DOHH2 (cell line): Measurements from ENCODE around the gene SCLT1.

Experiments used
- H3F3A ChIP-seq: fragments of 200-600 bp; sonication (generic), shearing (Covaris generic); 2 replicates; pipeline ENCODE4 v1.6.0; 2016; ENCODE audit warnings: antibody characterized with exemption, mild to moderate bottlenecking; ENCODE audit not compliant: control insufficient read depth, insufficient read depth
- H3K27ac ChIP-seq: fragments of 200-600 bp; sonication (generic); 2 replicates; pipeline ENCODE4 v1.5.1; 2014; ENCODE audit warnings: low read depth, mild to moderate bottlenecking, low read length, moderate library complexity
- H3K27me3 ChIP-seq: fragments of 200-600 bp; sonication (generic); 2 replicates; pipeline ENCODE4 v1.6.1; 2014; ENCODE audit warnings: mild to moderate bottlenecking, low read length, mixed read lengths; ENCODE audit not compliant: control insufficient read depth
- H3K36me3 ChIP-seq: fragments of 200-600 bp; sonication (generic); 2 replicates; pipeline ENCODE4 v1.6.1; 2014; ENCODE audit warnings: mild to moderate bottlenecking, low read length, moderate library complexity, mixed read lengths; ENCODE audit not compliant: control insufficient read depth
- H3K4me1 ChIP-seq: fragments of 200-600 bp; sonication (generic); 2 replicates; pipeline ENCODE4 v1.6.1; 2014; ENCODE audit warnings: mild to moderate bottlenecking, low read length, mixed read lengths; ENCODE audit not compliant: control insufficient read depth
- H3K4me2 ChIP-seq: fragments of 200-600 bp; sonication (generic); 2 replicates; pipeline ENCODE4 v1.6.0; 2014; ENCODE audit warnings: mild to moderate bottlenecking, low read length, moderate library complexity
- H3K4me3 ChIP-seq: fragments of 200-600 bp; sonication (generic); 2 replicates; pipeline ENCODE4 v1.5.1; 2014; ENCODE audit warnings: mild to moderate bottlenecking, low read length, mixed read lengths
- H3K79me2 ChIP-seq: fragments of 200-600 bp; sonication (generic); 2 replicates; pipeline ENCODE4 v1.6.1; 2014; ENCODE audit warnings: mild to moderate bottlenecking, low read length, mixed read lengths; ENCODE audit not compliant: control insufficient read depth
- H3K9me2 ChIP-seq: fragments of 200-600 bp; sonication (generic); replicated peaks from 2 replicates; pipeline ENCODE4 v1.6.1; 2014; ENCODE audit warnings: mild to moderate bottlenecking, low read length, mixed read lengths; ENCODE audit not compliant: control insufficient read depth
- H3K9me3 ChIP-seq: fragments of 200-600 bp; sonication (generic); 2 replicates; pipeline ENCODE4 v1.6.1; 2014; ENCODE audit warnings: antibody characterized with exemption, low read length, mixed read lengths; ENCODE audit not compliant: control insufficient read depth, insufficient read depth
- H4K20me1 ChIP-seq: fragments of 200-600 bp; sonication (generic); 2 replicates; pipeline ENCODE4 v1.6.0; 2014; ENCODE audit warnings: low read depth, mild to moderate bottlenecking, antibody characterized with exemption, low read length, moderate library complexity; ENCODE audit not compliant: control insufficient read depth, insufficient read depth
- CTCF ChIP-seq: fragments of 200-600 bp; sonication (generic); IDR thresholded peaks from one replicate; pipeline ENCODE4 v1.5.1; 2014; ENCODE audit warnings: antibody characterized with exemption, mild to moderate bottlenecking, low read depth, low read length; ENCODE audit not compliant: poor library complexity, severe bottlenecking
- EZH2phosphoT487 ChIP-seq: fragments of 200-600 bp; sonication (generic); IDR thresholded peaks from 2 replicates; pipeline ENCODE4 v1.6.1; 2017; ENCODE audit warnings: borderline replicate concordance, mild to moderate bottlenecking, antibody characterized with exemption, low read length, moderate library complexity, mixed read lengths

Gene SCLT1

GRCh38 chr4:129095811-129096454, 2.6 kb upstream of the SCLT1 start, which contains the start of gene C4orf33:
Gene C4orf33 (plus strand): TSS chr4:129096152. CDS start chr4:129102611, 6,459 bp downstream.
- peak within 1 kb of the TSS; percentile 49 for H3K27ac ChIP-seq

GRCh38 chr4:129094347-129094746, 1.0 kb upstream of the SCLT1 start:
- H4K20me1 ChIP-seq: peaks cover 3% of the 10 kb centered on the region; the same call in 1 of the 2 replicates
- no peaks in the 10 kb centered on the region for H3F3A ChIP-seq
- peaks cover 39% of the 10 kb centered on the region for H3K79me2 ChIP-seq
- peak overlapping the region; percentile 95 for H3K4me3 ChIP-seq
- TF ChIP-seq EZH2phosphoT487 (no peak), CTCF (no peak)
- H3K9me3 ChIP-seq: no peaks in the 10 kb centered on the region
- no peaks in the 10 kb centered on the region for H3K9me2 ChIP-seq
- H3K27ac ChIP-seq: no peak overlapping the region
- no peaks in the 10 kb centered on the region for H3K27me3 ChIP-seq
- H3K4me1 ChIP-seq: peaks cover 52% of the 10 kb centered on the region
- peak overlapping the region; percentile 89 for H3K4me2 ChIP-seq
- peaks cover 5% of the 10 kb centered on the region for H3K36me3 ChIP-seq

More at GRCh38 chr4:129095811-129096454, 2.6 kb upstream of the SCLT1 start, which contains the start of gene C4orf33:
- Histone ChIP-seq H3K36me3 (no peaks in the 10 kb centered on the region; the same call in 1 of the 2 replicates), H4K20me1 (peaks cover 3% of the 10 kb centered on the region; the same call in 1 of the 2 replicates), H3K4me3 (peak within 1 kb of the TSS; percentile 95), H3K9me3 (no peaks in the 10 kb centered on the region), H3K4me1 (peaks cover 44% of the 10 kb centered on the region), H3K27me3 (no peaks in the 10 kb centered on the region), H3K9me2 (no peaks in the 10 kb centered on the region), H3F3A (no peaks in the 10 kb centered on the region), H3K79me2 (peaks cover 24% of the 10 kb centered on the region), H3K4me2 (peak within 1 kb of the TSS; percentile 89)
- no peak for TF ChIP-seq EZH2phosphoT487
- no peak for TF ChIP-seq CTCF

GRCh38 chr4:129092631-129093190, 628 bp downstream of the SCLT1 start:
- Histone ChIP-seq H4K20me1 (peaks cover 3% of the 10 kb centered on the region; the same call in 1 of the 2 replicates), H3K4me2 (peak overlapping the region; percentile 89), H3K36me3 (peaks cover 5% of the 10 kb centered on the region), H3K4me1 (peaks cover 52% of the 10 kb centered on the region), H3K27ac (peak overlapping the region; percentile 72), H3K9me2 (no peaks in the 10 kb centered on the region), H3K9me3 (no peaks in the 10 kb centered on the region), H3K27me3 (no peaks in the 10 kb centered on the region), H3K4me3 (peak overlapping the region; percentile 95), H3F3A (no peaks in the 10 kb centered on the region), H3K79me2 (peaks cover 56% of the 10 kb centered on the region)
- TF ChIP-seq CTCF (no peak), EZH2phosphoT487 (no peak)
